ENCODE measurements around the gene C4BPB.

DNA sequence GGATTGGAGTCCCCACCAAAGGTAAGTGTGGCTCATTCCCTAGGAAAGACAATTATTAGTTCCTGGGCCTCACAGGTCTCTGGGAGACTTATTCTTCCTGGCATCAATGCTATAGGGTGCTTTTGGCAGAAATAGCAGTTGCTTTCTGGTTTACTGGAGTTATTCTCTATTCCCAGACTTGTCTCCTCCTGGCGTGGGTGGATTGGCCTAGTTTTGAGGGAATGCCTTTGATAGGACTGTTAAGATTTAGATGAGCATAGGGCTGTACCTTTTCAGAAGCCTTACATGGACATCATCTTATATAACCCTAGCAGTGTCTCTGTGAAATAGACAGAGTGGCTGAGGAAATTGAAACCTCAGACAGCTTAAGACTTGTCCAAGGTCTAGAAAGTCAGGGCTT, 26.6 kb upstream of the C4BPB start:
- TF ChIP-seq, protein P1, sequence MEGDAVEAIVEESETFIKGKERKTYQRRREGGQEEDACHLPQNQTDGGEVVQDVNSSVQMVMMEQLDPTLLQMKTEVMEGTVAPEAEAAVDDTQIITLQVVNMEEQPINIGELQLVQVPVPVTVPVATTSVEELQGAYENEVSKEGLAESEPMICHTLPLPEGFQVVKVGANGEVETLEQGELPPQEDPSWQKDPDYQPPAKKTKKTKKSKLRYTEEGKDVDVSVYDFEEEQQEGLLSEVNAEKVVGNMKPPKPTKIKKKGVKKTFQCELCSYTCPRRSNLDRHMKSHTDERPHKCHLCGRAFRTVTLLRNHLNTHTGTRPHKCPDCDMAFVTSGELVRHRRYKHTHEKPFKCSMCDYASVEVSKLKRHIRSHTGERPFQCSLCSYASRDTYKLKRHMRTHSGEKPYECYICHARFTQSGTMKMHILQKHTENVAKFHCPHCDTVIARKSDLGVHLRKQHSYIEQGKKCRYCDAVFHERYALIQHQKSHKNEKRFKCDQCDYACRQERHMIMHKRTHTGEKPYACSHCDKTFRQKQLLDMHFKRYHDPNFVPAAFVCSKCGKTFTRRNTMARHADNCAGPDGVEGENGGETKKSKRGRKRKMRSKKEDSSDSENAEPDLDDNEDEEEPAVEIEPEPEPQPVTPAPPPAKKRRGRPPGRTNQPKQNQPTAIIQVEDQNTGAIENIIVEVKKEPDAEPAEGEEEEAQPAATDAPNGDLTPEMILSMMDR (conservative IDR thresholded peaks at IDR 0.05; ENCODE audit: low read depth, low read length), result no peak
- no peak for TF ChIP-seq EZH2 (IDR thresholded peaks at IDR 0.05; ENCODE audit: borderline replicate concordance, low read depth, low read length, poor library complexity, severe bottlenecking)
